Measurements from ENCODE around the gene HOXB4. TPM values are rescaled to one million over a fixed set of nuclear protein-coding genes. Genes with fewer than 3 reads are reported as not detected.

HOXB4 gene
- total RNA-seq, 1 experiment from 2014 or later = 2.0 TPM

- no peaks in the 10 kb centered on the region for H3K9me2 ChIP-seq (ENCODE audit: insufficient read depth)
- no peak for TF ChIP-seq EZH2 (IDR thresholded peaks at IDR 0.05; ENCODE audit: low read depth)
- TF ChIP-seq, protein P1, sequence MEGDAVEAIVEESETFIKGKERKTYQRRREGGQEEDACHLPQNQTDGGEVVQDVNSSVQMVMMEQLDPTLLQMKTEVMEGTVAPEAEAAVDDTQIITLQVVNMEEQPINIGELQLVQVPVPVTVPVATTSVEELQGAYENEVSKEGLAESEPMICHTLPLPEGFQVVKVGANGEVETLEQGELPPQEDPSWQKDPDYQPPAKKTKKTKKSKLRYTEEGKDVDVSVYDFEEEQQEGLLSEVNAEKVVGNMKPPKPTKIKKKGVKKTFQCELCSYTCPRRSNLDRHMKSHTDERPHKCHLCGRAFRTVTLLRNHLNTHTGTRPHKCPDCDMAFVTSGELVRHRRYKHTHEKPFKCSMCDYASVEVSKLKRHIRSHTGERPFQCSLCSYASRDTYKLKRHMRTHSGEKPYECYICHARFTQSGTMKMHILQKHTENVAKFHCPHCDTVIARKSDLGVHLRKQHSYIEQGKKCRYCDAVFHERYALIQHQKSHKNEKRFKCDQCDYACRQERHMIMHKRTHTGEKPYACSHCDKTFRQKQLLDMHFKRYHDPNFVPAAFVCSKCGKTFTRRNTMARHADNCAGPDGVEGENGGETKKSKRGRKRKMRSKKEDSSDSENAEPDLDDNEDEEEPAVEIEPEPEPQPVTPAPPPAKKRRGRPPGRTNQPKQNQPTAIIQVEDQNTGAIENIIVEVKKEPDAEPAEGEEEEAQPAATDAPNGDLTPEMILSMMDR (conservative IDR thresholded peaks at IDR 0.05) = no peak
- no peaks in the 10 kb centered on the region for H3K27me3 ChIP-seq (ENCODE audit: insufficient read depth, low read depth)
- 0 out of 2 replicates have a peak, but pooled peaks cover 5% of the 10 kb centered on the region for H3K79me2 ChIP-seq (ENCODE audit: low read depth)
- H3K36me3 ChIP-seq (ENCODE audit: low read depth) = no peaks in the 10 kb centered on the region
- intact Hi-C loops (cut with micrococcal nuclease; ENCODE audit: unreplicated experiment) = loop anchor here (1.0 kb wide), 1 partner anchor 27 kb away; no protein-coding TSS in a partner anchor
- H3K27ac ChIP-seq = no peak overlapping the region
- H3F3A ChIP-seq (ENCODE audit: insufficient read depth, low read depth) = peaks cover 13% of the 10 kb centered on the region; the same call in 1 of the 2 replicates
- BruUV-seq (replicated peaks) = no TSS peak
- no peak overlapping the region for H2AFZ ChIP-seq
- no peaks in the 10 kb centered on the region for H4K20me1 ChIP-seq (ENCODE audit: insufficient read depth)
- ChIA-PET POLR2A (ENCODE audit: unreplicated experiment) (interaction anchor here (0.6 kb wide), 1 partner anchor 23 kb away, joined by 7 read pairs; no protein-coding TSS in a partner anchor), CTCF (interaction anchor here (0.8 kb wide), 1 partner anchor 69 kb away, joined by 10 read pairs; no protein-coding TSS in a partner anchor)
- peaks cover 12% of the 10 kb centered on the region for H3K4me1 ChIP-seq (replicated peaks; ENCODE audit: insufficient read depth)
- H3K9me3 ChIP-seq (ENCODE audit: insufficient read depth, low read depth) = no peaks in the 10 kb centered on the region
- H3K4me2 ChIP-seq = peak overlapping the region; percentile 98
- no peak for DNase-seq
- H3K4me3 ChIP-seq = peak overlapping the region; percentile 67; the same call in 1 of the 2 replicates
Measured at GRCh38 chr17:48586355-48587258, 8.5 kb upstream of the HOXB4 start.

DNA sequence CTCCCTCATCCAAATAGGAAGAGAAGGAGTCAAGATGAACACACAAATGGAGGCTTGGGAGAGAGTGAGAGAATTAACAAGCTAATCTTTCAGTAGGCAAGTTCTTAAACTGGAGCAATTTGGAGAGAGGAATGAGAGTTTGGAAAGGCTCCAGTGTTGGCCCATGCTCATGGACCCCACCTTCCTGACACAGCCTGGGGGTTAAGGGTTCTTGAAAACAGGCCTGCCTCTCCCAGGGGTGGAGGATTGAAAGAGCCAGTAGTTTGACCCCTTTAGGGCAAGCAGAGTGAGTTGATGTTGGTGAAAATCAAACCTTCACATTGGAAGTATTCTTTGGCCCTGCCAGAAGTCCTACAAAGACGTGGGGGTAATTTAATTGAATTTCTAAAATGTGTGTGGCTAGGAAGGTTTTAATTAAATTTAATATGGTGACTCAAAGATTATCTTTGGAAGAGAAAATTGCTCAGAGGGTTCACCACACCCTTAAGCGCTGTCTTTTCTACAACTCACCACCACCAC lies 6.1 kb upstream of the HOXB4 start:
- TF ChIP-seq, protein P1 (conservative IDR thresholded peaks at IDR 0.05) = no peak
- TF ChIP-seq EZH2 (IDR thresholded peaks at IDR 0.05; ENCODE audit: low read depth) = no peak
- CTCF ChIA-PET = no interaction called here
- no peak for DNase-seq
- Histone ChIP-seq H3K36me3 (ENCODE audit: low read depth) (no peaks in the 10 kb centered on the region), H3K9me3 (ENCODE audit: insufficient read depth, low read depth) (no peaks in the 10 kb centered on the region), H3K27me3 (ENCODE audit: insufficient read depth, low read depth) (no peaks in the 10 kb centered on the region), H3K4me2 (peak overlapping the region; percentile 98), H3K4me3 (peak overlapping the region; percentile 67; the same call in 1 of the 2 replicates), H3K27ac (no peak overlapping the region), H3K79me2 (ENCODE audit: low read depth) (0 out of 2 replicates have a peak, but pooled peaks cover 5% of the 10 kb centered on the region), H2AFZ (no peak overlapping the region), H3K4me1 (replicated peaks; ENCODE audit: insufficient read depth) (peaks cover 12% of the 10 kb centered on the region), H3F3A (ENCODE audit: insufficient read depth, low read depth) (peaks cover 9% of the 10 kb centered on the region; the same call in 1 of the 2 replicates), H4K20me1 (ENCODE audit: insufficient read depth) (no peaks in the 10 kb centered on the region), H3K9me2 (ENCODE audit: insufficient read depth) (no peaks in the 10 kb centered on the region)
- intact Hi-C loops (cut with micrococcal nuclease; ENCODE audit: unreplicated experiment) = no loop called here
- no TSS peak for BruUV-seq (replicated peaks)
- POLR2A ChIA-PET (ENCODE audit: unreplicated experiment) = interaction anchor here (0.5 kb wide), 1 partner anchor 75 kb away, joined by 9 read pairs; no protein-coding TSS in a partner anchor

DNA sequence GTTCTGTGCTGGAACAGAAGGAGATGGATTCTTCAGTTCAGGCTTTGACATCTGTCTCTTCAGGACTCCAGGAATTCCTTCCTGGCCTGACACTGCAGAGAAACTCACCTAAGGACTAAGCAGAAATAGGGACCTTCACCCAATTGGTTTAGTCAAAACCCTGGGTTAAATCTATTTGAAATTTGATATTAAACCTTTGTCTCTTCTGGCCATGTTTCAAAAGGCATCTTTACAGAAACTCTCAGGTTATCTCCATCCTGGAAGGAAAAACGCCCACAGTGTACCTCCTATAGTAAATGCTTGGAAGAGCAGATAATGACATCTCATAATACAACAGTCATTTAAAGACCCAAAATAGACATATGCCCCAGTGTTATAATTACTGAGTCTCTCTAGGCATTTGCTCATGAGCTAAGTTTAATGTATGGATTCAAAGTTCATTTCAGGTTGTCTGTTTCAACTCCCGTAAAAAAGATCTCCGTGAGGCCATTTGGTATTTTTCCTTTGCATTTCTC lies 5.6 kb upstream of the HOXB4 start:
- POLR2A ChIA-PET (ENCODE audit: unreplicated experiment) = interaction anchor here (0.5 kb wide), 1 partner anchor 75 kb away, joined by 9 read pairs; no protein-coding TSS in a partner anchor
- Histone ChIP-seq H3K4me2 (no peak overlapping the region), H3K9me2 (ENCODE audit: insufficient read depth) (no peaks in the 10 kb centered on the region), H3K9me3 (ENCODE audit: insufficient read depth, low read depth) (no peaks in the 10 kb centered on the region), H2AFZ (no peak overlapping the region), H3K4me3 (no peak overlapping the region), H3K4me1 (replicated peaks; ENCODE audit: insufficient read depth) (peaks cover 12% of the 10 kb centered on the region), H3K27ac (no peak overlapping the region), H3K27me3 (ENCODE audit: insufficient read depth, low read depth) (no peaks in the 10 kb centered on the region), H3K79me2 (ENCODE audit: low read depth) (0 out of 2 replicates have a peak, but pooled peaks cover 5% of the 10 kb centered on the region), H3K36me3 (ENCODE audit: low read depth) (no peaks in the 10 kb centered on the region), H4K20me1 (ENCODE audit: insufficient read depth) (no peaks in the 10 kb centered on the region), H3F3A (ENCODE audit: insufficient read depth, low read depth) (peaks cover 9% of the 10 kb centered on the region; the same call in 1 of the 2 replicates)
- no peak for DNase-seq
- no TSS peak for BruUV-seq (replicated peaks)
- intact Hi-C loops (cut with micrococcal nuclease; ENCODE audit: unreplicated experiment) = no loop called here
- TF ChIP-seq, protein P1 (conservative IDR thresholded peaks at IDR 0.05) = no peak
- TF ChIP-seq EZH2 (IDR thresholded peaks at IDR 0.05; ENCODE audit: low read depth) = no peak
- CTCF ChIA-PET = no interaction called here

Data from PC-9 (cell line).